ENCODE measurements around the gene ARMH3.

Gene ARMH3

GRCh38 chr10:101974091-101974971, 81.6 kb downstream of the ARMH3 start:
- no peak for DNase-seq

DNA sequence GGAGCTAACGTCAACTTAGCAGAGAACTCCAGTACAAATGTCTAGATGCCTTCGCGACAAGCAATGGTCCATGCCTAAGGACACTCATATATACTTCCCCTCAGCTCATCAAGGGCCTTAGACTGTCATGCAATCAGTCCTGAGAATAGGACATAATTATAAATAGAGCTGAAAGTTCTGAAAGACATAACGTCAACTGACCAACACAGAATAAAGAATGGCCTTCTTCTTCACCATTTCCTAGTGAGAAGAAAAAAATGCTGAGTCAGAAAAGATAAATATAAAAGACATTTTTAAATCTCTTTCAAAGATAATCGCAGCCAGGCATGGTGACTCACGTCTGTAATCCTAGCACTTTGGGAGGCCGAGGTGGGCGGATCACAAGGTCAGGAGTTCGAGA, 83.2 kb downstream of the ARMH3 start:
- no peak for DNase-seq

DNA sequence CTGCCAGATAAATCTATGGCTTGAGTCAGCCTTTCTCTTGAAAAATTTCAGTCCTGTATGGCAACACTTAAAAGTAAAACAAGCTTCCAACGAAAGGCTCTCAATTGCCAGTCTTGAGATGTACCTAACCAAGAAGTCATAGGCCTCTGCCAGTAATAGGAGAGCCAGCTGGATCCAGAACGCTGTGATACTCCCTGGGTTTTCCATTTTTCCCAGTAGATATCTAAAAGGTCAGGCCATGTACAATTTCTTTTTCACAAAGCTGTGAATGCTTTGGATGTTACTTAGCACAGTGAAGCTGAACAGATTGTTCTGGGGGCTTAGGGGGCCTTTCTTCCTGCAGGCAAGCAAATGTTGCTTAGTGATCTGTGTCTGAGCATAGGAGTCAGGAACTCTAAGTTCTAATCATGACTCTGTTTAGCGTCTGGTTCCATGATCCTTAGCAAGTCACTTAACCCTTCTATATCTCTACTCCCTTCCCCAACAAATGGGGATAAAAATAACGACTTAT, 86.5 kb downstream of the ARMH3 start:
- DNase-seq = no peak

- no peak for DNase-seq
Observed at GRCh38 chr10:101968940-101969321, 87.0 kb downstream of the ARMH3 start.

DNA sequence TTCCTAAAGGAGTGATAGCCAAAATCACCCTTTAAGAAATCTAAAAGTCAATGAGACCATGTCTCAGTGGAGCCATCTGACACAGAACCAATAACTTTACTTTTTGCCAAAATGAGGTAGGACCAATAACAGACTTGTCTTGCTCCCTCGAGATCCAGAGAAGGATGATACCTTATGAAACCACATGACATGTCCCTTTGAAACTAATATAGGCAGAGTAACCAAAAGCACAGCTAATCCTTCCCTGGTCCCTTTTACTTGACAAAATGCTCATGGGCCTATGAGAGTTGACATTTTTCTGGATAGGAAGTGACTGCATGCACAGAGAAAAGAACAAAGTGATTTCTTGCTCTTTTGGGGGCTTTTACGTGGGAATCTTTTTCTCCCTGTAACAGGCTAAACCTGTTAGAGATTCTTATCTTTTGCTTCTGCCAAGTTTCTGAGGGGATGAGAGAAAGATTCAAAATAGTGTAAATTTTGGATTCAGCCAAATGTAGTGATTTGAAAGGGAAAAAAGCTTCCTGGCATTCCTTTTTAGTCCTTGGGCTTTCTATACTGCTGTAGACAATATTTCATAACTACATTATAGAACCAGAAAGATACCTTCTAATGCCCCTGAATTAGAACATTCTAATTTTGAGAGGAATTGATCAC, 87.6 kb downstream of the ARMH3 start:
- DNase-seq = no peak

- DNase-seq = no peak
Observed at GRCh38 chr10:101967713-101968112, 88.3 kb downstream of the ARMH3 start.

DNA sequence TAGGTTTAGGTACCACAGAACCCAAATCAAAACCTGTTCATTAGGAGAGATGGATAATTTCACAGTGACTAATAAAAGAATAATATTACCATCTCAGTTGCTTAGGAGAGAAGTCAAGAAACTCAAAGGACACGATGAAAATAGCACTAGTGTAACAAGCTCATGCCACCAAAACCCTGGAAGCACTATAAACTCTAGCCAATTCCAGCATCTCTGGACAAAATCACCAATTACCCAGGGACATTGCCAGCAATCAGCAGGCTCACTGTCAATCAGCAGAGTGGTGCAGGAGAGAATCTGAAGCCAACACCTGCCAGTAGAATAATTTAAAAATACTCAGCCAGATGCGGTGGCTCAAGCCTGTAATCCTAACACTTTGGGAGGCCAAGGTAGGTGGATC, 88.9 kb downstream of the ARMH3 start:
- DNase-seq = no peak

DNA sequence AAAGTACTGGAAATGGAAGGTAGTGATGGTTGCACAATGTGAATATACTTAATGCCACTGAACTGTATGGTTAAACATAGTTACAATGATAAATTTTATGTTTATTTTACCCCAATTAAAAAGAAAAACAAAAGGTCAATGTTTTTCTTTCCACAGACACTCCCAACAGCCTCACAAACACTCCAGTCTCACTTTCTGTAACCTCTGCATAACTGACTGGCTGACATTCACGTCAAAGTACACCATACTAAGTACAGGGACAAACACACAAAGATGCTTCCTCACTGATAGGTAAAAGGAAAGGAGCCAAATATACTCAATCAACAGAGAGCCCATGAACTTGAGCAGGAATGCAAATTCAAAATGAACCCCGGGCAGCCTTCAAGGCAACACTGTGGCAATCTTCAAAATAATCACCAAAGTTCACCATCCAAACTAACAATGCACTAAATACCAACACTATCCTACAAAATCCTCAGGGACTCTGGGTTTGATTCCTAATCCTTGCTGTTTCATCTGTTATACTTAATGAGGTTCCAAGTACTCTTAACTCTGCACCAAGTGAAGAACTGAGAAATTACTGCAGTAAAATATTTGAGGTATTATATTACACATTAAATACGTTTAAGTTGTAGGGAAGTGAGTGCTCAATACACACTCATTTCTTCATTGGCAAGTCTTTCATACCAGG, 90.8 kb downstream of the ARMH3 start:
- no peak for DNase-seq

DNA sequence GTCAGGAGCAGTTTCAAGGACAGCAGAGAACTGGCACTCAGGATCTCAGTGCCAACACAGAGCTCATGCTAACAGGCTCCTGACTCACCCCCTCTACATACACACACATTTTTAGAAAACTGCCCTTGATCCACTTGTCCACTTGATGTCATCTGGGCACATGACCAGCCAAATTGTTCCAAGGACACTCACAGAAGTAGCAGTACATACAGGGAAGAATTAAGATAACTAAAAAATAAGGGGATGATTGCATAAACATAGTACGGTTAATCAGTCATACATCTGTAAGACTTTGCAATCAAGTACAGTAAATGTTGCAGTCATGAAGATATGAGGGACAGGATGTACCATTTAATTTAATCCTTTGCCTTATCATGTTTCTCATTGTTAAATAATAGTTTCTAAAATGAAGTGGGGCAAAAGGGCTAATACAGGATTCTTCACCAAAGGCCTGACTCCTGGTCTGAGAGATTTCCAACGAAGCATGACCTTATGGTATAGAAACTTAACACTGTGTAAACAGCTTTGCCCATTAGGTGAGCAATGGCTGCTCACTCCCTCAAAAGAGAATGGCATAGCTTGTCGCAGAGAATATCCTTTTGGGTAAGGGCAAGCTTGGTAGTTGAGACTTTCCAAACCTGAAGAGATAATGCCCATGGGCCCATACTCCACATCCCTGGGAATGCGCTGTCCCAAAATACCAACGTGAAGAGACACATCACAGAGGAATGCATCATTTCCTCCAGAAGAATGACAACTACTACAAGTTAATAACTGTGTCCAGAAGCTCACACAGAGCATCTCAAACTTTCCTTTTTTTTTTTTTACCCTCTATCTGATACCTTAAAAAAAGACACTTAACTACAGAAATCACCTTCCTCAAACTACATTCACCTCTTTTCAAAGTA, 94.1 kb downstream of the ARMH3 start:
- DNase-seq = no peak

- DNase-seq = no peak
Observed at GRCh38 chr10:101960879-101961395, 95.0 kb downstream of the ARMH3 start.

- no peak for DNase-seq
Observed at GRCh38 chr10:101959346-101959916, 96.5 kb downstream of the ARMH3 start.

GRCh38 chr10:101958691-101959090, 97.3 kb downstream of the ARMH3 start:
- no peak for DNase-seq

GRCh38 chr10:101956898-101957297, 99.1 kb downstream of the ARMH3 start:
- no peak for DNase-seq

GRCh38 chr10:101956117-101956516, 99.9 kb downstream of the ARMH3 start:
- DNase-seq = no peak

- DNase-seq = no peak
Observed at GRCh38 chr10:101952191-101952590, 103.8 kb downstream of the ARMH3 start.

- no peak for DNase-seq
Observed at GRCh38 chr10:101950213-101950612, 105.8 kb downstream of the ARMH3 start.

DNA sequence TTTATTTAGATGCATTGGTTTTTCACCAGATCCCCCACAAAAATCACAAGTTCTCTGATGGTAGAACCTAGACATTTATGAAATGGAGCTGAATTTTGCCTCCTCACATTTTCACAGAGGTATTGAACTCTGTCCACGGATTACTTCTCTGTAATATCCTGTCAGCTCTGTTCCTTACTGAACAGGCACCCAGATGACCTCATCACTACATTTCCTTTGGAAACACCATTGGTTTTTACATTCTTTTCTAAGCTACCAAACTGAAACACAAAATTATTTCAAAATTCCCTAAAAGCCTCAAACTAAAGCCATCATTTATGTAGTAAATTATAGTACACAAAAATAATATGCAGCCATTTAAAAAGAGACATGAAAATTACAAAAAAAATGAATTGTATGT, 114.1 kb downstream of the ARMH3 start:
- no peak for DNase-seq

DNA sequence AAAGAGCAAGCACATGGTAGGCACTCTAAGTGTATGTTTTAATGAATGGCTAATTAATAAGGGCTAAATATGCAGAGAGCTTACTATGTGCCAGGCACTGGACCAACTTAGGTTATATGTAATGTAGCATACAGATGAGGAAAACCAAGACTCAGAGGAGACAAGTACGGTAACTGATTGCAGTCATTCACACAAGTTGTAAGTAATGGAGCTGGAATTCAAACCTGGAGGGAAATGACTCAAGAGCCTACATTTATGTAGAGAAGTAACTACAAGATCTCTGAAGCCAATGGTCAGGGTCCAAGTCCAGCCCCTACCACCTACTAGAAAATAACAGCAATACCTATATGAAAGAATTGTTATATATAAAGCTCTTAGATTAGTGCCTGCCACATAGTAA, 115.1 kb downstream of the ARMH3 start:
- DNase-seq = no peak

- no peak for DNase-seq
Observed at GRCh38 chr10:101939729-101940128, 116.2 kb downstream of the ARMH3 start.

DNA sequence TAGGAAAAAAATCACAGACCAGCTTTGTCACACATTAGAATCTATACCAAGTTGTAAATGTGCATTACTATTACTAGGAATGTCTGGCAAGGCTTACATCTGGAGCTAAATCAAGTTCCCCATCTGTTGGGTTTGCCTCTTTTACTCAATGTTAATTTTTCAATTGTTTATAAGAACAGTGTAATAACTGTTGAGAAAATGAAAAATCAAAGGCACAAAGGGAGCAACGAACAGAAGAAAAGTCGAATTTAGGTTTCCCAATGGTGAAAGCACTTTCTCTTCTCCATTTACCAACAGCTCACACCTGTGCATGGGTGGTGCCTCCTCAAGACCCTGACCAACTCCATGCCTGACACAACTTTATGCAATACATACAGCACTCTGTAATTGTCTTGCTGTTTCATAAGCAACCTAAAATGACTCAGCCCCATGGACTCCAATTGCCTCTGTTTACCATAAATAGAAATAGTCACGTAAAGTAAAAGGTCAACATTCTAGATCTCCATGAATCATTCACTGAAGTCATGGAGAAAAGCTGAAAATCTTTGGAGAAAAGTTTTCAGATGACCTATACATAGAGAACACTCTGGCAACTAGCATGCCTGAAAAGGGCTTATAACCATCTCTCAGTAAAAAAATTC, 116.8 kb downstream of the ARMH3 start:
- no peak for DNase-seq

DNA sequence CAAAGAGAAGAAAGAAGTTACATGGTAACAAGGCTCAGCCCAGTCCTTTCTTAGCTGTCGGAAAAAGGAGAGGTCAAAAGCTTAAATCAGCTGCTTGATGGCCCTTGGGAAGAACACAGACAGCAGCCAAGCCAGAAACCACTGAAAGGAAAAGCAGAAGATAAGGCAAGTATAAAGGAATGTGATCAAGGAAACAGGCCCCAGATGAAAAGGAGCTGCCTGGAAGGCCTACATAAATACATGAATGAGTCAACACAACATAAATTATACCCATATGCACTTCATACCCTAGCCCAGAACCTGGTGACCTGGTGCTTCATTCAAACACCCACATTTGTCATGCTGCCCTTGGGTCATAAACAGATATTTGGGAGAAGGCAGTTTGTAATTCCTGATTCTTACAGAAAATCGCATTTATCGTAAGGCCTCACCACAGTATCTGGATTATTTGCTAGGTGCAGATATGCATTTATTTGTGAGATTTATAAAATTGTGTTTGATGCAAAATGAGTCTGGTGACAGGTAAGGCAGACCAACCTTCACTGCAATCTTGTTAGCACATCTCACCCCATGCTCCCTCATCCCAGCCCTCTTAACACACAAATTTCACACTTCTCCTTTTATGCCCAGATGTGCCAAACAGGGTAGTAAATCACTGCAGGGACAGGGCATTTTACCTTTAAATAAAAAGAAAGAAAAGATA, 117.5 kb downstream of the ARMH3 start:
- DNase-seq = no peak

Data from activated naive CD4-positive, alpha-beta T cell treated with anti-CD3 and anti-CD28 coated beads, Interleukin-2, amount 50 U/mL, for 16 hours (primary cell).